Measurements from ENCODE around the gene RNF151.

RNF151 gene

DNA sequence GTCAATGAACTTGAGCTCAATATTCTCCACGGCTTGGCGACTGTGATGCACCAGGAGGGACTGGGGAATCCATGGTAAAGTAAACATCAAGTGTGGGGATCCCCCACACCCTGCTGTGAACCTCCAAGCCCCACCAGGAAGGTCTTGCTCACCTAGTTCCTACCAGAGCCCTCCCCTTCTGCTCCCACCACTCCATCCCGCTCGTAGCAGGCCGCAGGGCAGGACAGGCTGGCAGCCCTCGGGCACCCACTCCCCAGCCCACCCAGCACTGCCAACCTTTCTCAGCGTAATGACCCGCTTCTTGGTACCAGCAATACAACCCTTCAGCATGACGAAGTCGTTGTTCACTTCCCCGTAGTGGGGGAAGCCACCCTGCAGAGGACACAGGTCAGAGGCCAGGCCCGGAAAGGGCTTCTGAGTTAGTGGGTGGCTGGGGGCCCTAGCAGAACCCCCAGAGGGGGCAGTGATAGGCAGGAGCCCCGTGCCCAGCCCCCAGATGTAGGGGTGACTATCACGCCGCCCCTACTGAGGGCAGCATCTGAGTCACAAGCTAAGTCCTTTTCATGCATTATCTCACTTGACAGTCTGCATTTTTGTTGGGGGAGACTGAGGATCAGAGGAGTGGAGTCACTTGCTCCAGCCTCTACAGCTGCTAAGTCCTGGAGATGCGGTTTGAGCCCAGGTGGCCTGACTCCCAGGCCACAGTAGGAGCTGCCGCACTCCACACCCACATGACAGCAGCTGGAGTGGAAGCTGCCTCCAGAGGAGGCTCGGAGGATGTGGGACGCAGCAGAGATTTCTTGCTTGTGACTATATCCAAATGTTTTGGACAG, 20.9 kb upstream of the RNF151 start:
- TF ChIP-seq GATA2 (IDR thresholded peaks at IDR 0.05; ENCODE audit: low read depth, low read length) (no peak), GATA3 (IDR thresholded peaks at IDR 0.05; ENCODE audit: low read depth, low read length) (no peak)

DNA sequence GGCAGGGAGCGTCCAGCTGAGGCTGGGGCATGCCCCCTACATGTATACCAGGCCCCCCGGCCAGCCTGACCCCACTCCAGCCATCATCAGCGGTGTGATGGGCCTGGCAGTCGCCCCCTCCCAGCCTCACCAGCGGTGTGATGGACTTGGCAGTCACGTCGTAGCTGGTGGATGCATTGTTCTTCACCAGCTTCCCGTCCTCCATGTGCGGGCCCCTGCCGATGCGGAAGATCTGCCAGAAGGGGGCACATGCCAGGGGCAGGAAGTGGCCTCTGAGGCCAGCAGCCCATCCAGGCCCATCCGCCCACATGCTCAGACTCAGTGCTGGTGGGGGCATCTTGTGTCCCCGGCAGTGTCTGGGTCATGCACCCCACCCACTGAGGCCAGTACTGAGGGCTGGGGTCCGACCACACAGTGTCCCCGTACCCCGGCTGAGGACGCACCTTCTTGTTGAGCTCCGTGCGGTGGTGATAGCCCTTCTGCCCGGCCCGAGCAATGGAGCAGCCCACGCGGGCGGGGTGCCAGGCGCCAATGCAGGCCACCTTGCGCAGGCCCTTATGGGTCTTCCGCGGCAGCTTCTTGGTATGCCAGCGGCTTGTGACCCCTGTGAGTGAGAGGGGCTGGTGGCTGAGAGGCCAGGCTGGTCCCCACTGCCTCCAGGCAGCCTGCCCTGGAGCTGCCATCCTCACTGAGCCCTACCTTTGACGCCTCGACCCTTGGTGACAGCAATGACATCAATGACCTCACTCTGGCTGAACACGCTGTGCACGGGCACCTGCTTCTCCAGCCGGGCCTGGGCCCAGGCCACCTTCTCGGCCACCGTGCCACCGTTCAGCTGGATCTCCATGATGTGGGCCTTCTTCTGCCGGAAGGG, 19.9 kb upstream of the RNF151 start:
- TF ChIP-seq GATA3 (IDR thresholded peaks at IDR 0.05; ENCODE audit: low read depth, low read length): no peak
- TF ChIP-seq GATA2 (IDR thresholded peaks at IDR 0.05; ENCODE audit: low read depth, low read length): no peak

DNA sequence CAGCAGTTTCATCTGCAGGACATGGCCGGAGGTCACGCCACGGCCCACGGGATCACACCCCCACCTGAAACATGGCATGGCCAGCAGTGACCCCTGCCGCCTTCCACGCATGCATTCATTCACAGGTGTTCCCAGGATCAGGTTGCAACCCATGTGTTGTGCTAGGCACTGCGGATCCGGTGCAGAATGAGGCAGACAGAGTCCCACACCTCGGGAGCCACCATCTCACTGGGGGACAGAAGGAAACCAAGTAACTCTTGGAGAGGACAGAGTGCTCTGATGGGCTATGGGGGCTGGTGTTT, 19.3 kb upstream of the RNF151 start:
- no peak for TF ChIP-seq GATA3 (IDR thresholded peaks at IDR 0.05; ENCODE audit: low read depth, low read length)
- TF ChIP-seq GATA2 (IDR thresholded peaks at IDR 0.05; ENCODE audit: low read depth, low read length): no peak

DNA sequence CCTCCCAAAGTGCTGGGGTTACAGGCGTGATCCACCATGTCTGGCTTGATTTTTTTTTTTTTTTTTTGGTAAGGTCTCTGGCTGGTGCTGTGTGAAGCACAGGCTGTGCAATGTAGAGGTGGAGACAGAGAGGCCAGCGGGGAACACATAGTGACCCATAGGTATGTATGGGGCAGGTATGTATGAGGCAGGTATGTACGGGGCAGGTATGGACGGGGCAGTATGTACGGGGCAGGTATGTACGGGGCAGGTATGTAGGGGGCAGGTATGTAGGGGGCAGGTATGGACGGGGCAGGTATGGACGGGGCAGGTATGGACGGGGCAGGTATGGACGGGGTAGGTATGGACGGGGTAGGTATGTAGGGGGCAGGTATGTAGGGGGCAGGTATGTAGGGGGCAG, 17.1 kb upstream of the RNF151 start:
- TF ChIP-seq GATA3 (IDR thresholded peaks at IDR 0.05; ENCODE audit: low read depth, low read length): no peak
- TF ChIP-seq GATA2 (IDR thresholded peaks at IDR 0.05; ENCODE audit: low read depth, low read length): no peak

DNA sequence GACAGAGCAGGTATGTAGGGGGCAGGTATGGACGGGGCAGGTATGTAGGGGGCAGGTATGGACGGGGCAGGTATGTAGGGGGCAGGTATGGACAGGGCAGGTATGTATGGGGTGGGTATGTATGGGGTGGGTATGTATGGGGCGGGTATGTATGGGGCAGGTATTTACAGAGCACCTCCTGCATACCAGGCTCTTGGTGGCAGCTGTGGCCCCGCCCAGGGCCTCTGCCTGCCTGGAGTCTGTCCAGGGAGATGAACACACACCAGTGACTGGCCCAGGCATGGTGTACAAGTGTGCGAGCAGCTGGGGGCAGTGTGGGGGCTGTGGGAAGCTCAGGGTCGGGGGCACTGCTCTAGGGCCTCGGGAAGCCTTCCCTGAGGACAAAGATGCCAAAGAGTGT, 16.6 kb upstream of the RNF151 start:
- TF ChIP-seq GATA2 (IDR thresholded peaks at IDR 0.05; ENCODE audit: low read depth, low read length): no peak
- no peak for TF ChIP-seq GATA3 (IDR thresholded peaks at IDR 0.05; ENCODE audit: low read depth, low read length)

DNA sequence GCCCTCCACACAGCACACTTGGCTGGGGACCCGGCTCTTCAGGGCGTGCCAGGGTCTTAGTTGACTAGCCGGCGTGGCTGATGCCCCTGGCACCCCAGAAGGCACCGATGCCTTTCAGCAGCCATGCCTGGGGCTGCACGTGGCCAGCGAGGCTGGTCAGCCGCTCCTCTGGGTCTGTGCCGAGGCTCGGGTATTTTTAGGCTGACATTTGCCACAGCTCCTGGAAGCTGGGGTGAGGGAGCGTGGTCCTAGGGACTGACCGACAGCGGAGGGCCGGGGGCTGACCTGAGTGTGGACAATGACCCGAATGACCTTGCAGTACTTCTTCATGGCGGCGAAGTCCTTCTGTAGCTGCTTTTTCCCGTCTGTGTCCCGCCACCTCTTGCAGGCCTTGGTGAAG, 16.1 kb upstream of the RNF151 start:
- TF ChIP-seq GATA2 (IDR thresholded peaks at IDR 0.05; ENCODE audit: low read depth, low read length) (no peak), GATA3 (IDR thresholded peaks at IDR 0.05; ENCODE audit: low read depth, low read length) (no peak)

DNA sequence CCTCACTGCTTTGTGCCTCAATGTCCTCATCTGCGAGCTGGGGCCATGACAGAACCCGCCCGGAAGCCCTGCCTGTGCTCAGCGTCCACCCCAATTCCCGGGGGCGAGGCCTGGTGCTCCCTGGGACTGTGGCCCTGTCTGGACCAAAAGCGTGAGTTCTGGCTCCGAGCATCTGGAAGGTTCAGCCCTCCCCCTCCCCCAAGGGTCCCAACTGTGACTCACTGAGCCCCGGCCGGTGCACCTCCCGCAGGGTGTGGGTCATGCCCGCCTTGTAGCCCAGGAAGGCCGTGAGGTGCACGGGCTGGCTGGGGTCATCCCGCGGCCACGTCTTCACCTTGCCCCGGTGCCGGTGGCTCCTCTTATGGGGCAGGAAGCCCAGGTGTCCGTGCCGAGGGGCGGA, 12.9 kb upstream of the RNF151 start:
- TF ChIP-seq GATA3 (IDR thresholded peaks at IDR 0.05; ENCODE audit: low read depth, low read length) (no peak), GATA2 (IDR thresholded peaks at IDR 0.05; ENCODE audit: low read depth, low read length) (no peak)

DNA sequence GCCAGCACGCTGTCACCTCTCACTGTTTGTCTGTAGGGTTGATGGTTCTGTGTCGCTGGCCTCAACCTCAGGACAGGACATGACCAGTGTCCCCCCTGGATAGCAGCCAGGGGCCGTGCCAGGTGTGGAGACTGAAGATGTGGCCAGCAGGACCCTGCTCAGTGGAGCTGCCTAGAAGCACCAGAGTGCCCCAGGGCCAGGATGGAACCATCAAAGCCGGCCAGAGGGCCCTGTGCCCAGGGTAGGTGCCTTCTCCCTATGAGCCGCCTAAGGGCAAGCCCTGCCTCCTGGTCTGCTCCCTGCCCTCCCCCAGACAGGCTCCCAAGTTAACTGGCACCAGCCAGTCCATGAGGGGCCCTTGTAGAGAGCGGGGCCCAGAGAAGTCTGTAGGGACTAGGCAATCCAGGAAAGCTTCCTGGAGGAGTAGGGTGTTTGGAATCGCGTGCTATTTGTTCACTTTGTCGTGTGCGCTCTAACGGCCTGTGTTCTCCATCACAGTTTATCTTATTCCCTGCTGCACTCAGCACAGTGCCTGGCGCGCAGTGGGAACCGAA, 7.9 kb upstream of the RNF151 start:
- no peak for TF ChIP-seq GATA2 (IDR thresholded peaks at IDR 0.05; ENCODE audit: low read depth, low read length)
- no peak for TF ChIP-seq GATA3 (IDR thresholded peaks at IDR 0.05; ENCODE audit: low read depth, low read length)

DNA sequence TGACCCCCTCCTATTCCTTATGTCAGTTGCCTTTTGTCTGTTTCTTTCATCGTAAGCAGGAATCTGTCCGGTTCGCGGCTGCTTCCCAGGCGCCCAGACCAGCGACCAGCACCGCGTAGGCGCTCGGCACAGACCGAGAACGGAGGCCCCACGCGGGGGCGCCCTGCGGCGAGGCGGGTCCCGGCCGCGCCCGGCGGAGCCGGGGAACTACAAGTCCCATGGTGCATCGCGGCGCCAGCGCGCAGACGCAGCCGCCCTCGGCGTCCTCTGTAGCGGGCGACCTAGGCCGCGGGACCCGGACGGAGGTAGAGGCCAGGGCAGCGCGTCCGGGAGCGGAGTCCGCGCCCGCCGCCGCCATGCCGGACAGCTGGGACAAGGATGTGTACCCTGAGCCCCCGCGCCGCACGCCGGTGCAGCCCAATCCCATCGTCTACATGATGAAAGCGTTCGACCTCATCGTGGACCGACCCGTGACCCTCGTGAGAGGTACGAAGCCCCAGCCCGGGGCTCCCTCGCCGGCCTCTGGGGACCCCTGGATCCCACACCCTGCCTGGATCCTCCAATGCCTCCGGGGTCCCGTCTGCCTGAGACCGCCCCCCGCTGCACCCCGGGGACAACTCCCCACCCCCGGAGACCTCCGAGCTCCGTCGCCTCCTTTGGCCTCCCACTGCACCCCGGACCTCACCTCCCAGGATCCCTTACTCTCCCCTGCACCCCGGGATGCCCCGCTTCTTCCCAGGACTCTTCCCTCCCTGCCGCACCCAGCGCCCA, 7.2 kb upstream of the RNF151 start, which contains the start of gene NDUFB10:
Gene NDUFB10, plus strand, starts transcription at position 270 of the 771 bp plus-strand sequence. Its CDS starts 87 bp downstream, at position 357.
- TF ChIP-seq GATA2 (IDR thresholded peaks at IDR 0.05; ENCODE audit: low read depth, low read length) (no peak; the same call in 1 of the 2 replicates), GATA3 (IDR thresholded peaks at IDR 0.05; ENCODE audit: low read depth, low read length) (no peak)

DNA sequence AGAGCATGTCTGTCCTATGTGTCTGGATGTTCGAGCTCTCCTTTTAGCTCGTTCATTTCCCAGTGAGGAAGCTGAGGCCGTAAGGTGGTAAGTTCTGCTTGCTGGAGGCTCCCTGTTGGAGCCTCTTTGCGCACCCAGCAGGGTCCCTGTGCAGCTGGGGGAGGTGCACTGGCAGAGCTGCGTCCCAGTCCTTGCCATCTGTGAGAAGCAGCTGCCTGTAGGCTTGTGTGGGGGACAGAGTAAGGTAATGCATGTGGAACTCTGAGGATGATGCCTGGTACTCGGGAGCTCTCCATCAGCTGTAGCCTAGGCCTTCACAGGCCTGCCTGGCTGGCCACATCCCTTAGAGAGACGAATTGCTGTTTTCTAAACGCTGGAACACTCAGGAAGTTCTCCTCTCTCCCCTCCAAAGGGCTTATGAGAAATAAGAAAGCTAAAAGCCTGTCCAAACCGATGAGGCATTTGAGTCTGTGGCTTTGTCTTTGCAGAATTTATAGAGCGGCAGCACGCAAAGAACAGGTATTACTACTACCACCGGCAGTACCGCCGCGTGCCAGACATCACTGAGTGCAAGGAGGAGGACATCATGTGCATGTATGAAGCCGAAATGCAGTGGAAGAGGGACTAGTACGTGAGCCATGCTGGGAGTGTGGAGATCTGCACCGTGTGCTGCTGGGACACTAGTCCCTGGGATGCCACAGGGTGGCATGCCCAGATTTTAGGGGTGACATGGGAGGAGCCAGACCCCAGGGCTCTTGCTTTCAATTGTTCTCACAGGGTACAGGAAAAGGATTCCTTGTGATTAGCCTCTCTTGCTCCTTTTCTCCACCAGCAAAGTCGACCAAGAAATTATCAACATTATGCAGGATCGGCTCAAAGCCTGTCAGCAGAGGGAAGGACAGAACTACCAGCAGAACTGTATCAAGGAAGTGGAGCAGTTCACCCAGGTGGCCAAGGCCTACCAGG, 5.7 kb upstream of the RNF151 start:
- TF ChIP-seq GATA2 (IDR thresholded peaks at IDR 0.05; ENCODE audit: low read depth, low read length) (no peak), GATA3 (IDR thresholded peaks at IDR 0.05; ENCODE audit: low read depth, low read length) (no peak)

DNA sequence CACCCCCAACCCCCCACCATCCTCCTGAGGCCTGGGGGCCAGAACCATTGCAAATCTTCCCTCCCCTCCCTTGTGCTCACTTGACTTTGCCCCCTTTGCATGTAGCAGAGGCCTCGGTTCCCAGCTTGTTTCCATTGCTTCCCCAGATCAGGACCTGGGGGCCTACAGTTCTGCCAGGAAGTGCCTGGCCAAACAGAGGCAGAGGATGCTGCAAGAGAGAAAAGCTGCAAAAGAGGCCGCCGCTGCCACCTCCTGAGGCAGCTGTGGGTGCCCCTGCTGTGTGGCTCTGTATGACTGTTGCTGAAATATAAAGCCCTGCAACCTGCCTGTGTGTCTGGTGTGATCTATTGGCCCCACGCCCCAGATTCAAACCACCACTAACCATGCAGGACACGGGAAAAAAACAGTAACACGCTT, 5.0 kb upstream of the RNF151 start:
- TF ChIP-seq GATA3 (IDR thresholded peaks at IDR 0.05; ENCODE audit: low read depth, low read length) (no peak), GATA2 (IDR thresholded peaks at IDR 0.05; ENCODE audit: low read depth, low read length) (no peak)

DNA sequence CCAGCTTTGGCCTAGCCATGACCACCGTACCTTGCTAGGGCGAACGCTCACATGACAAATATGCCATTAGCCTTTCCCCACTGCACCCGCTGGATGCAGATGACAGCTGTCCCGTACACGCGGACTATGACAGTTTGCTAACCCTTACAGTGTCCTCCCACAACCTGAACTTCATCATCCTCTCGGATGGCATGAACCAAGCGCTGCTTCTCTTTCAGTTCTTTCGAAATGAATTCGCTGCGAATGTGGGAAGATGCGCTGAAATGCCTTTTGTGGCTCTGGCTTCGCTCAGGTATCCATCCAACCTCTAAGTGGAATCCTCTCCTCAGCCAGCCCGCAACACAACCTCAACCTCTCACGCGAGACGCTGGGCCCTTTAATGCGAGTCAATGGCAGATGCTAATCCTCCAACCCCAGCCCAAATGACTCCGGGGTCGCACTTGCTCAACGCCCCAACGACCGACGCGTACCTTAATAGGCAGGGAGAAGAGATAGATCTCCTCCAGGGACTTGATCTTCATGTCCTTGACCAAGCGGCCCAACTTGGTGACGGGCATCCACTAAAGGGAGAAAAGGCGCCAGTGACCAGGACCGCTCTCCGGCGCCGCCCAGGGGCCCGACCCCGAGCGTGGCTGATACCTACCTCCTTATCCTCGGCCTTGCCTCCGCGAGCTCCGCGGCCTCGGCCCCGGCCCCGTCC, 2.7 kb upstream of the RNF151 start:
- TF ChIP-seq GATA2 (IDR thresholded peaks at IDR 0.05; ENCODE audit: low read depth, low read length) (no peak), GATA3 (IDR thresholded peaks at IDR 0.05; ENCODE audit: low read depth, low read length) (no peak)
